Measurements from ENCODE around the gene KANSL3.
A peak's percentile ranks its signal among the peaks of the same experiment; 100 is the strongest.
"Not testable (repeated sequence)": the region's sequence is repeated elsewhere in the genome, so short reads cannot be mapped to it uniquely, and the experiment has no call there.

Gene KANSL3

GRCh38 chr2:96638144-96639121 is at the start of gene KANSL3:
Gene KANSL3 (minus strand): TSS chr2:96638312. CDS start chr2:96637135, 1,177 bp downstream.
- peak; percentile 82 to 95 for DNase-seq

GRCh38 chr2:96687266-96687665 is 49.2 kb upstream of the KANSL3 start:
- no peak for DNase-seq

DNA sequence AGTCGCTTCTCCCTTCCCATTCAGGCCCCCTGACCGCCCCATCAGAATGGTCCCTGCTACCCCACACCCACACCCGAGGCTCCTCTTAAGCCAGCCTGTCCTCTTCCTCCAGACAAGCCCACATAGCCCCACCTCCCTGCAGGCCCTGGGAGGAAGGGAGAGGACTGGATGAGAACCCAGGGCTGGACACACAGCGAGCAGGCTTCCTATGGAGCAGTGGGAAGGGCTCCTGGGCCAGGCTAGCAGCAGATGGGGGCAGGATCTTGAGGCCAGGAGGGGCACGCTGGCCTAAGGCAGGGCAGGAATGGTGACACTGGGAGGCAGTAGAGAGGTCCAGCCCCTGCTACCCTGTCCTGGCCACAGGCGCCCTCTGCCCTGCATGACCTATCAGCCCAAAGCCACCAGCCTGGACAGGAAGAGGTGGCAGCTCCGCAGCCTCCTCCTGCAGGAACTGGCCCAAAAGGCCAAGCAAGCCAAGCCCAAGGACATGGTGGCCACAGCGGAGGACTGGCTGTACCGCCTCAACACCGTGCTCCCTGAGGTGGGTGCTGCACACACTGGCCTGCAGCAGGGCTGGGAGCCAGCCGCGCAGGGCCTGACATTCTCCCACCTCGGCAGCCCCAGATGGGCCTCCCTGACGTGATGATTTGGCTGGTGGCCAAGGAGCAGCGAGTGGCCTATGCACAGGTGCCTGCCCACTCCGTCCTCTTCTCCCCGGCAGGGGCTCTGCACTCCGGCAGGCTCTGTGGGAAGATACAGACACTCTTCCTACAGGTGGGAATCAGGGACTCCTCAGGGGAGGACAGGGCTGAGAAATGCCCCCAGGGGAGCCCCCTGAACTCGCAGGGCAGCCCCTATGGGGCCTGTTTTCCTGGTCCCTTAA is 47.7 kb upstream of the KANSL3 start:
- no peak for DNase-seq

DNA sequence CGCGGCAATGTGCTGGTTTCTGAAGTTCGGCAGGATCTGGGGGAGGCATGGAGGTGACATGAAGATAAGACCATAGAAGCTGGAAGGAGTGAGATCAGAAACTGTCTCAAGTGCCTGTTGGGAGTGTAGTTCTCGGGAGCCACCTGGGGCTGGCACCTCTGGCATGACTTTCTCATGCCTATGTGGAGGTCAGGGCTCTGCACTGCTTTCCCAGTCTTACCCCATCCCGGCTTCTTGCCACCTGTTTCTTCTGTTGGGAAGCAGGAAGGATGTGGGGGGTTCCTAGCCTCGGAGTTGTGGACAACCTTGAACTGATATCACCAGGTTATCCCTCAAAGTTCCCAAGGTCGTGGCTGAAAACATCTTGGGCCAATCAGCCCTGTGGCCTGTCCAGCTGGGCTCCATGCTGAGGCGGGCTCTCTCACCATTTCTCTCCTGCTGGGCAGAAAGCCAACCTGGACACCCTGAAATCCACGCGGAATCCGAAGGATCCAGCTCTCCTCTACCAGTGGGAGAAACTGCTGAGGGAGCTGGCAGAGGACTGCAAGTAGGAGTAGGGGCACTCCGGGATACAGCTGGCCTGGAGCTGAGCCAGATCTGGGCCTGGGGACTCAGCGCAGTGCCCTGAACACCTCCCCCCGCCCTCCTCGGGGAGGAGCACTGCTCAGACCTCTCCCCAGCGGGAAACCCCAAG is 46.9 kb upstream of the KANSL3 start:
- no peak for DNase-seq

- no peak for DNase-seq
Observed at GRCh38 chr2:96683972-96684820, 46.1 kb upstream of the KANSL3 start.

DNA sequence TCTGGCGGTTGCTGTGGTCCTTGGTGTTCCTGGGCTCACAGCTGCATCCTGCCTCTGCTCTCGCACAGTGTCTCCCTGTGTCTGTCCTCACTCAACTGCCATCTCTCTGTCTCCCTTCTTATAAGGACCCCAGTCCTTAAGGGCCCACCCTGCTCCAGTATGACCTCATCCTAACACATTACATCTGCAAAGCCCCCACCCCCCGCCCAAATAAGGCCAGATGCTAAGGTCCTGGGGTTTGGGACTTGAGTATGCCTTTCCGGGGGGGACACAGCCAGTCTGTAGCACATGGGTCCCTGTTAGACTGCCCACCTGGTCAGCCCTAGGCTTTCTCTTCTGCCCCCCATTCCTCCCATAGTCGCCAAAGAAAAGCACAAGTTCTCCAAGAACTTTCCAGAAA is 45.2 kb upstream of the KANSL3 start:
- no peak for DNase-seq

DNA sequence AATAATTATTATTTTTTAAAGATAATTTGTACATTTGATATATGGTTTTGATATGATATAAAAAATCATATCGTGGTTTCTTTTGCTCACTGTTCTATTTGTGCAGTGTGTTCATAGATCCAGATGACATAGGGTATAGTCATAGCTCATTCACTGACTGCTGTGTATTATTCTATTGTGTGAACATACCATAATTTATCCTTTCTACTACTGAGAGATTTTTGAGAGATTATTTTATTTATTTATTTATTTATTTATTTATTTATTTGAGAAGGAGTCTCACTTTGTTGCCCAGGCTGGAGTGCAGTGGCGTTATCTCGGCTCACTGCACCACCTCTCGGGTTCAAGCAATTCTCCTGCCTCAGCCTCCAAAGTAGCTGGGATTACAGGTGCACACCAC is 43.4 kb upstream of the KANSL3 start:
- DNase-seq: no peak

GRCh38 chr2:96680561-96681141 is 42.5 kb upstream of the KANSL3 start:
- no peak for DNase-seq

DNA sequence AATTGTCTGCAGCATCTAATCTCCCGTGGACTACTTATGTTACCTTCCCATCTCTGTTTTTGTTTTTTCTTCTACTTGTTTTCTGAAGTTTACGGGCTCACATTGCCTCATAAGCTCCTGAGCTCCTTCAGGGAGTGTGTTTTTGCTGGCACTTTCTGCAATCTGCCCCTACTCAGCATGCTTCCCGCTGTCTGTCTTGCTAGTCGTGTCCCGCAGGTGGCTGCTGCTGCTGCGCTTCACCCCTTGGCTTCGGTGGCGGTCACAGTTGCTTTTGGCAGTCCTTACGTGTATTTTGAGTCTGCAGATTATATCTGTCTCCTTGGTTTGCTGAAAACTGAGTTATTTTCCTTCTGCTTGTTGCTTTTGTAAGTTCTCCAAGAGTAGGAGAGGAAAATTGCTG is 41.7 kb upstream of the KANSL3 start:
- no peak for DNase-seq

GRCh38 chr2:96669539-96670215 is 31.6 kb upstream of the KANSL3 start:
- no peak for DNase-seq

- DNase-seq: no peak
Observed at GRCh38 chr2:96668771-96669170, 30.7 kb upstream of the KANSL3 start.

GRCh38 chr2:96665717-96666116 is 27.6 kb upstream of the KANSL3 start:
- not testable (repeated sequence) for DNase-seq

GRCh38 chr2:96665083-96665569 is 27.0 kb upstream of the KANSL3 start:
- no peak for DNase-seq

DNA sequence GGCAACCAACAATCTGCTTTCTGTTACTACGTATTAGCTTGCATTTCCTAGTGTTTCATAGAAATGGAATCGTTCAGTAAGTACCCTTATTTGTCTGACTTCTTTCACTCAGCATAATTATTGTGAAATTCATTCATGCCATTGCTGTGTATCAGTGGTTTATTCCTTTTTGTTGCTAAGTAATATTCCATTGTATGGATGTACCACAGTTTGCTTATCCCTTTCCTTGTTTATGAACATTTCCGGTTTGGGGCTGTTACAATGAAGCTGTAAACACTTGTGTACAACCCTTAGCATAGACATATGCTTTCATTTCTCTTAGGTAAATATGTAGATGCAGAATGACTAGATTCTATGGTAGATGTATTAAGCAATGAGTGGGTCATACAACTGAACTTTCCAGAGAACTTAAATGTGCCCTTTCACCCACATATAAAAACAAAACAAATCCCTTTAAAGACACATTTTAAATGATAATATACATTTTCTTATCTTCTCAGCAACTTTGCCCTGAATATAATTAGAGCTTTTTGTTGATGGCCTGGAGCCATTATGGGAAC is 26.3 kb upstream of the KANSL3 start:
- no peak for DNase-seq

- no peak for DNase-seq
Observed at GRCh38 chr2:96663829-96664228, 25.7 kb upstream of the KANSL3 start.

- DNase-seq: no peak
Observed at GRCh38 chr2:96663177-96663576, 25.1 kb upstream of the KANSL3 start.

- no peak for DNase-seq
Observed at GRCh38 chr2:96662360-96662759, 24.2 kb upstream of the KANSL3 start.

GRCh38 chr2:96661324-96661723 is 23.2 kb upstream of the KANSL3 start:
- DNase-seq: no peak

- no peak for DNase-seq
Observed at GRCh38 chr2:96656540-96656939, 18.4 kb upstream of the KANSL3 start.

GRCh38 chr2:96655526-96655925 is 17.4 kb upstream of the KANSL3 start:
- DNase-seq: no peak

All from NCI-H1930 (cell line).